H1 (cell line): ENCODE results near the gene CLPSL2. TPM values are rescaled to one million over a fixed set of nuclear protein-coding genes. Genes with fewer than 3 reads are reported as not detected.

Source experiments
- ASH2L ChIP-seq: fragments of 200-600, 300-600 bp; sonication (generic); IDR thresholded peaks from one replicate; pipeline ENCODE4 v1.7.1; 2017; ENCODE audit warnings: low read length
- BCL11A ChIP-seq, 2 experiments: IDR thresholded peaks; one replicate each; pipeline ENCODE4 v1.6.1; 2011; ENCODE audit warnings: low read depth in 2 of 2, low read length in 2 of 2, mild to moderate bottlenecking in 2 of 2
- CBX5 ChIP-seq: fragments of 300-800, 300-1000 bp; sonication (generic); IDR thresholded peaks from 2 replicates; pipeline ENCODE4 v1.7.1; 2016; ENCODE audit warnings: antibody characterized with exemption, low read length, low read depth
- EP300 ChIP-seq, 2 experiments: IDR thresholded peaks; 1 replicate in 1 of 2; 2 replicates in 1 of 2; pipeline ENCODE4 v1.6.1; 2011 to 2012; ENCODE audit warnings: low read depth in 2 of 2, low read length in 2 of 2, mild to moderate bottlenecking in 2 of 2, borderline replicate concordance in 1 of 2, inconsistent platforms in 1 of 2, moderate library complexity in 1 of 2
- FOSL1 ChIP-seq: IDR thresholded peaks from 2 replicates; pipeline ENCODE4 v1.6.1; 2011; ENCODE audit warnings: mild to moderate bottlenecking, low read depth, low read length, moderate library complexity; ENCODE audit not compliant: insufficient read depth
- HDAC2 ChIP-seq, 2 experiments: fragments of 300-600 bp in 1 of 2; sonication (generic) in 1 of 2; IDR thresholded peaks; 2 replicates each; pipeline ENCODE4 v1.6.1; 2011 to 2012; ENCODE audit warnings: low read depth in 2 of 2, low read length in 2 of 2, mild to moderate bottlenecking in 2 of 2, moderate library complexity in 2 of 2, borderline replicate concordance in 1 of 2, inconsistent platforms in 1 of 2
- POLR2A ChIP-seq, 2 experiments: IDR thresholded peaks; 1 replicate in 1 of 2; 2 replicates in 1 of 2; pipeline ENCODE4 v1.6.1; 2011; ENCODE audit warnings: low read depth in 2 of 2, low read length in 2 of 2, mild to moderate bottlenecking in 2 of 2; ENCODE audit errors: control extremely low read depth in 1 of 2
- POLR2AphosphoS5 ChIP-seq: IDR thresholded peaks from 2 replicates; pipeline ENCODE4 v1.6.1; 2011; ENCODE audit warnings: low read depth, low read length
- RAD21 ChIP-seq, 2 experiments: IDR thresholded peaks in 1 of 2; conservative IDR thresholded peaks in 1 of 2; 2 replicates each; pipeline ENCODE4 v1.6.1; 2011; ENCODE audit warnings: low read depth in 2 of 2, low read length in 2 of 2, improper control_type of control experiment in 1 of 2, inconsistent platforms in 1 of 2, mild to moderate bottlenecking in 1 of 2, moderate library complexity in 1 of 2
- SIN3A ChIP-seq, 2 experiments: IDR thresholded peaks in 1 of 2; conservative IDR thresholded peaks in 1 of 2; 2 replicates each; pipeline ENCODE4 v1.6.1; 2011 to 2012; ENCODE audit warnings: low read length in 2 of 2, improper control_type of control experiment in 1 of 2, low read depth in 1 of 2, mild to moderate bottlenecking in 1 of 2
- SP1 ChIP-seq: IDR thresholded peaks from 2 replicates; pipeline ENCODE4 v1.6.1; 2011; ENCODE audit warnings: low read depth, low read length
- TAF1 ChIP-seq: IDR thresholded peaks from 2 replicates; pipeline ENCODE4 v1.6.1; 2011; ENCODE audit warnings: mild to moderate bottlenecking, low read depth, low read length
- polyA plus RNA-seq, 7 experiments: library from polyadenylated mRNA; depleted of rRNA in 3 of 7; stranded (reverse) in 5 of 7; unstranded in 2 of 7; fragments of >200 nt in 5 of 7; fragments of 200-250 nt in 2 of 7; gene quantifications; 1 replicate in 5 of 7; 2 replicates in 1 of 7; 4 replicates in 1 of 7; pipeline versions ENCODE4 v1.2.1 to v1.2.3, GENCODE V29; 2011 to 2013; ENCODE audit warnings: missing spikeins in 2 of 7, mixed read lengths in 2 of 7
- total RNA-seq: library from RNA; stranded (reverse); fragmentation: NEBNext Ultra II Directional; extraction: Animal tissue kit (Norgen Biotek cat#: 25700); gene quantifications from 2 replicates; pipeline ENCODE4 v1.2.1, GENCODE V29; 2021
- TF ChIP-seq, protein P1 (sequence below): IDR thresholded peaks from 2 replicates; pipeline ENCODE4 v1.6.1; 2012; ENCODE audit warnings: low read length, inconsistent platforms

CLPSL2 gene
- total and polyA plus RNA-seq, 2 of the 8 experiments (the other 6 are each of a cell fraction or from before 2014, with no cell fraction given), result 1.4 to 3.4 TPM

DNA sequence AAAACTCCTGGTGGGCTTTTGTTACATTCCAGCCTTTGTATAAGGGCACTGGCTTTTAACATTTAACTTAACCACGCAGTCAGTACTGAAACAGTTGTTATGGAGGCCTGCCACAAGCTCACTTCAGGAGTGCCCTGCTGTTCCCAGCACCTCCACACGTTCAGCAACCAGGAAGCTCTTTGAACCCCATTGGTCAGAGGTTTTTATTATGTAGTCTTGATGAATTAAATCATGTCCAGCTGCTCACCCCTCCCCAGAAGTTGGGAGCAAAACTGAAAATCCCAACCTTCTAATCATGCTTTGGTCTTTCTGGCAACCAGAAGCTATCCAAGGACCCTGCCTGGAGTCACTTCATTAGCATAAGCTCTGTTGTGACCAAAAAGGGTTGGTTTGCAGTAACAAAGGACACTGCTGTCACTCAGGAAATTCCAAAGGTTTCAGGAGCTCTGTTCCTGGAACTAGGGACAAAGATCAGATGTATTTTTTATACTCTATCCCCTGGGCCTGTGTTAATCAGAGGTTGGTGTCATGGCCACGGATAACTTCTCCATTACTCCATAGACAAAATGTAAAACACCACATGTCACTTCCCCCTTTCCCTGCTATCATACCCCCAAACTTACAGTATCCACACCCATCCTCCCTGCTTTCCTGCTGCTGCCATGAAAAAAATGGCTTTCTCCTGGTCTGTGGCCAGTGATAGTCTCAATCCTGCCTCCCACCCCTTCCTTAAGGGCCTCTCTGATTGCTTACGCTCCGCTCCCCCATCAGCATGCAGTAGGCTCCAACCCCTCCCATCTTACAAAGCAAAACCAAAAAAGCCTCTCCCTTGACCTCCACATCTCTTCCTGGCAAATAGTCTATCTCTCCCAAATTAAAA is 36.5 kb upstream of the CLPSL2 start (continued):
- TF ChIP-seq, protein P1, sequence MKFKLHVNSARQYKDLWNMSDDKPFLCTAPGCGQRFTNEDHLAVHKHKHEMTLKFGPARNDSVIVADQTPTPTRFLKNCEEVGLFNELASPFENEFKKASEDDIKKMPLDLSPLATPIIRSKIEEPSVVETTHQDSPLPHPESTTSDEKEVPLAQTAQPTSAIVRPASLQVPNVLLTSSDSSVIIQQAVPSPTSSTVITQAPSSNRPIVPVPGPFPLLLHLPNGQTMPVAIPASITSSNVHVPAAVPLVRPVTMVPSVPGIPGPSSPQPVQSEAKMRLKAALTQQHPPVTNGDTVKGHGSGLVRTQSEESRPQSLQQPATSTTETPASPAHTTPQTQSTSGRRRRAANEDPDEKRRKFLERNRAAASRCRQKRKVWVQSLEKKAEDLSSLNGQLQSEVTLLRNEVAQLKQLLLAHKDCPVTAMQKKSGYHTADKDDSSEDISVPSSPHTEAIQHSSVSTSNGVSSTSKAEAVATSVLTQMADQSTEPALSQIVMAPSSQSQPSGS, result peak; percentile 35; the same call in 1 of the 2 replicates
- TF ChIP-seq BCL11A (IDR thresholded peaks at IDR 0.05; ENCODE audit: low read depth in 2 of 2, low read length in 2 of 2) (no peak), SP1 (peak; percentile 38; the same call in 1 of the 2 replicates), POLR2A (IDR thresholded peaks at IDR 0.05; ENCODE audit: control extremely low read depth in 1 of 2, low read depth in 2 of 2, low read length in 2 of 2) (peak in 1 of 2 experiments; percentile 35; a peak in 2 of 3 replicates), POLR2AphosphoS5 (peak; percentile 63), HDAC2 (IDR thresholded peaks at IDR 0.05; ENCODE audit: borderline replicate concordance in 1 of 2, low read depth in 2 of 2, low read length in 2 of 2) (0 out of 4 replicates have a peak, but pooled peaks of 1 of the 2 experiments have one; percentile 19), TAF1 (peak; percentile 44), CBX5 (no peak), EP300 (IDR thresholded peaks at IDR 0.05; ENCODE audit: borderline replicate concordance in 1 of 2, low read depth in 2 of 2, low read length in 2 of 2) (peak in 1 of 2 experiments; percentile 43; a peak in 1 of 3 replicates), SIN3A (conservative IDR thresholded peaks at IDR 0.05 in 1 of 2, IDR thresholded peaks at IDR 0.05 in 1 of 2; ENCODE audit: low read depth in 1 of 2, low read length in 2 of 2) (no peak), ASH2L (peak; percentile 66), FOSL1 (no peak), RAD21 (IDR thresholded peaks at IDR 0.05 in 1 of 2, conservative IDR thresholded peaks at IDR 0.05 in 1 of 2; ENCODE audit: low read depth in 2 of 2, low read length in 2 of 2) (0 out of 4 replicates have a peak, but pooled peaks of 1 of the 2 experiments have one; percentile 5)
